Measurements from ENCODE around the gene SRSF10.
"Not testable (repeated sequence)": the region's sequence is repeated elsewhere in the genome, so short reads cannot be mapped to it uniquely, and the experiment has no call there.

SRSF10 gene

DNA sequence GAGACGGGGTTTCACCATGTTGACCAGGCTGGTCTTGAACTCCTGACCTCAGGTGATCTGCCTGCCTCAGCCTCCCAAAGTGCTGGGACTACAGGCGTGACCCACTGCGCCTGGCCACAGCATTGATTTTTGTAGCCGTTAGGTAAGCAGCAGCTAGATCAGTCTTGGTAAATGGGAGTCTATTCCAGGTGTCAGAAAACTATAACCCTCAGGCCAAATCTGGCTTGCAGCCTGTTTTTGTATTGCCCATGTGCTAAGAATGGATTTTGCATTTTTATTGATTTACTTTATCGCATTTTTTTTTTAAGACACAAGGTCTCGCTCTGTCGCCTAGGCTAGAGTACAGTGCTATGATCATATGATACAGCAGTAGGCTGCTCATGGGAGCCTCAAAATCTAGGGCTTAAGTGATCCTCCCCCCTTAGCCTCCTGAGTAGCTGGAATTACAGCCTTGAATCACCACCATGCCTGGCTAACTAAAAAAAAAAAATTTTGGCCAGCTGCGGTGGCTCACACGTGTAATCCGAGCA, 16.6 kb upstream of the SRSF10 start:
- Histone ChIP-seq H3K27ac (ENCODE audit: low read depth, low read length) (no peak overlapping the region), H2AFZ (ENCODE audit: low read depth, low read length, severe bottlenecking) (no peak overlapping the region), H4K20me1 (ENCODE audit: low read depth, low read length) (no peaks in the 10 kb centered on the region), H3K9me2 (replicated peaks; ENCODE audit: insufficient read depth, low read length) (no peaks in the 10 kb centered on the region), H3K79me2 (ENCODE audit: insufficient read depth, low read length) (no peaks in the 10 kb centered on the region), H3K9ac (ENCODE audit: low read length) (no peak overlapping the region), H3K9me3 (ENCODE audit: insufficient read depth, low read length) (no peaks in the 10 kb centered on the region), H3K4me3 (ENCODE audit: insufficient read depth, low read length, poor library complexity, severe bottlenecking) (no peak overlapping the region), H3K27me3 (ENCODE audit: low read length) (no peaks in the 10 kb centered on the region), H3K36me3 (ENCODE audit: low read length) (no peaks in the 10 kb centered on the region), H3K4me2 (ENCODE audit: low read depth, low read length, poor library complexity, severe bottlenecking) (no peak overlapping the region), H3F3A (ENCODE audit: insufficient read depth) (no peaks in the 10 kb centered on the region)
- TF ChIP-seq, protein P1, sequence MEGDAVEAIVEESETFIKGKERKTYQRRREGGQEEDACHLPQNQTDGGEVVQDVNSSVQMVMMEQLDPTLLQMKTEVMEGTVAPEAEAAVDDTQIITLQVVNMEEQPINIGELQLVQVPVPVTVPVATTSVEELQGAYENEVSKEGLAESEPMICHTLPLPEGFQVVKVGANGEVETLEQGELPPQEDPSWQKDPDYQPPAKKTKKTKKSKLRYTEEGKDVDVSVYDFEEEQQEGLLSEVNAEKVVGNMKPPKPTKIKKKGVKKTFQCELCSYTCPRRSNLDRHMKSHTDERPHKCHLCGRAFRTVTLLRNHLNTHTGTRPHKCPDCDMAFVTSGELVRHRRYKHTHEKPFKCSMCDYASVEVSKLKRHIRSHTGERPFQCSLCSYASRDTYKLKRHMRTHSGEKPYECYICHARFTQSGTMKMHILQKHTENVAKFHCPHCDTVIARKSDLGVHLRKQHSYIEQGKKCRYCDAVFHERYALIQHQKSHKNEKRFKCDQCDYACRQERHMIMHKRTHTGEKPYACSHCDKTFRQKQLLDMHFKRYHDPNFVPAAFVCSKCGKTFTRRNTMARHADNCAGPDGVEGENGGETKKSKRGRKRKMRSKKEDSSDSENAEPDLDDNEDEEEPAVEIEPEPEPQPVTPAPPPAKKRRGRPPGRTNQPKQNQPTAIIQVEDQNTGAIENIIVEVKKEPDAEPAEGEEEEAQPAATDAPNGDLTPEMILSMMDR (IDR thresholded peaks at IDR 0.05; ENCODE audit: insufficient read depth, low read length, poor library complexity, severe bottlenecking) = no peak
- no peak for TF ChIP-seq EZH2phosphoT487 (conservative IDR thresholded peaks at IDR 0.05; ENCODE audit: low read length)

DNA sequence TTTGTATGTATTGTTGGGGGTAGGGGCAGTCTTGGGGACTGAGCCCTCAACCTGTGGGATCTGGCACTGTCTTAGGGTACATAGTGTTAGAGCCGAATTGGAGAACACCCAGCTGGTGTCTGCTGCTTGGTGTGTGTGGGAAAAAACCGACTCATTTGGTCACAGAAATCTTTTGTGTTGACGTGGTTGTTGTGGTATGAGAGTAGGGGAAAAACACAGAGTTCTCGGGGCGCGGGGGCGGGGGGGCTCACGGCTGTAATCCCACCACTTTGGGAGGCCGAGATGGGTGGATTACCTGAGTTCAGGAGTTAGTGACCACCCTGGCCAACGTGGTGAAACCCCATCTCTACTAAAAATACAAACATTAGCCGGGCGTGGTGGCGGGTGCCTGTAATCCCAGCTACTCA, 15.3 kb upstream of the SRSF10 start:
- H3K79me2 ChIP-seq (ENCODE audit: insufficient read depth, low read length) = no peaks in the 10 kb centered on the region
- H3F3A ChIP-seq (ENCODE audit: insufficient read depth) = no peaks in the 10 kb centered on the region
- H3K4me3 ChIP-seq (ENCODE audit: insufficient read depth, low read length, poor library complexity, severe bottlenecking) = no peak overlapping the region
- H3K27me3 ChIP-seq (ENCODE audit: low read length) = no peaks in the 10 kb centered on the region
- H2AFZ ChIP-seq (ENCODE audit: low read depth, low read length, severe bottlenecking) = no peak overlapping the region
- H3K9ac ChIP-seq (ENCODE audit: low read length) = no peak overlapping the region
- no peaks in the 10 kb centered on the region for H4K20me1 ChIP-seq (ENCODE audit: low read depth, low read length)
- H3K27ac ChIP-seq (ENCODE audit: low read depth, low read length) = no peak overlapping the region
- no peaks in the 10 kb centered on the region for H3K9me3 ChIP-seq (ENCODE audit: insufficient read depth, low read length)
- no peaks in the 10 kb centered on the region for H3K9me2 ChIP-seq (replicated peaks; ENCODE audit: insufficient read depth, low read length)
- TF ChIP-seq, protein P1 (IDR thresholded peaks at IDR 0.05; ENCODE audit: insufficient read depth, low read length, poor library complexity, severe bottlenecking) = no peak
- no peak for TF ChIP-seq EZH2phosphoT487 (conservative IDR thresholded peaks at IDR 0.05; ENCODE audit: low read length)
- no peaks in the 10 kb centered on the region for H3K36me3 ChIP-seq (ENCODE audit: low read length)
- H3K4me2 ChIP-seq (ENCODE audit: low read depth, low read length, poor library complexity, severe bottlenecking) = no peak overlapping the region

DNA sequence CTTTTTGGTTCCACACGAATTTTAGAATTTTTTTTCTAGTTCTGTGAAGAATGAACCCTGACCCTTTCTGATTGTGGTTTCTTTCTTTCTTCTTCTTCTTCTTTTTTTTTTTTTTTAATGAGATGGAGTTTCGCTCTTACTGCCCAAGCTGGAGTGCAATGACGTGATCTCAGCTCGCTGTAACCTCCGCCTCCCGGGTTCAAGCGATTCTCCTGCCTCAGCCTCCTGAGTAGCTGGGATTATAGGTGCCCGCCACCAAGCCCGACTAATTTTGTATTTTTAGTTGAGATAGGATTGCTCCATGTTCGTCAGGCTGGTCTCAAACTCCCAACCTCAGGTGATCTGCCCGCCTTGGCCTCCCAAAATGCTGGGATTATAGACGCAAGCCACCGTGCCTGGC, 11.9 kb upstream of the SRSF10 start:
- H3K9ac ChIP-seq (ENCODE audit: low read length); H3K4me2 ChIP-seq (ENCODE audit: low read depth, low read length, poor library complexity, severe bottlenecking); H3K79me2 ChIP-seq (ENCODE audit: insufficient read depth, low read length); H4K20me1 ChIP-seq (ENCODE audit: low read depth, low read length); H2AFZ ChIP-seq (ENCODE audit: low read depth, low read length, severe bottlenecking); H3F3A ChIP-seq (ENCODE audit: insufficient read depth); H3K36me3 ChIP-seq (ENCODE audit: low read length); H3K27me3 ChIP-seq (ENCODE audit: low read length); H3K9me2 ChIP-seq (replicated peaks; ENCODE audit: insufficient read depth, low read length); H3K4me3 ChIP-seq (ENCODE audit: insufficient read depth, low read length, poor library complexity, severe bottlenecking); H3K27ac ChIP-seq (ENCODE audit: low read depth, low read length); H3K9me3 ChIP-seq (ENCODE audit: insufficient read depth, low read length): not testable (repeated sequence)

DNA sequence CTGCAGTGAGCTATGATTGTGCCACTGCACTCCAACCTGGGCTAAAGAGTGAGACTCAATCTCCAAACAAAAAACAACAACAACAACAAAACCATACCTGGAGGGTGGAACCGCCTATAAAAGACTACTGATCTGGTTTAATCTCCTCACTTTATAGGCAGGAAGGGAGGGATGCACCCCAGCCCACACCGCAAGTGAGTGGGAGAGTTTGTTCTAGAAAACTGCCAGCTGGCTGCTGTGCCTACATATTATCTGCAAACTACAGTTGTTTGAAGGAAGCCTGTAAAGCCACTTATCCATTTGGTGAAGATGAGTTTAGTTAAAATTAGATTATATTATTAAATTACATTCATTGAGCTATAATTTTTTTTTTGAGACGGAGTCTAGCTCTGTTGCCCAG, 9.1 kb upstream of the SRSF10 start:
- no peak for TF ChIP-seq EZH2phosphoT487 (conservative IDR thresholded peaks at IDR 0.05; ENCODE audit: low read length)
- TF ChIP-seq, protein P1 (IDR thresholded peaks at IDR 0.05; ENCODE audit: insufficient read depth, low read length, poor library complexity, severe bottlenecking) = no peak
- Histone ChIP-seq H3K9me3 (ENCODE audit: insufficient read depth, low read length) (no peaks in the 10 kb centered on the region), H3K36me3 (ENCODE audit: low read length) (no peaks in the 10 kb centered on the region), H3K79me2 (ENCODE audit: insufficient read depth, low read length) (no peaks in the 10 kb centered on the region), H3K9me2 (replicated peaks; ENCODE audit: insufficient read depth, low read length) (no peaks in the 10 kb centered on the region), H3K4me2 (ENCODE audit: low read depth, low read length, poor library complexity, severe bottlenecking) (no peak overlapping the region), H3K27me3 (ENCODE audit: low read length) (no peaks in the 10 kb centered on the region), H3K4me3 (ENCODE audit: insufficient read depth, low read length, poor library complexity, severe bottlenecking) (no peak overlapping the region), H3K27ac (ENCODE audit: low read depth, low read length) (no peak overlapping the region), H3K9ac (ENCODE audit: low read length) (no peak overlapping the region), H4K20me1 (ENCODE audit: low read depth, low read length) (no peaks in the 10 kb centered on the region), H3F3A (ENCODE audit: insufficient read depth) (no peaks in the 10 kb centered on the region), H2AFZ (ENCODE audit: low read depth, low read length, severe bottlenecking) (no peak overlapping the region)

DNA sequence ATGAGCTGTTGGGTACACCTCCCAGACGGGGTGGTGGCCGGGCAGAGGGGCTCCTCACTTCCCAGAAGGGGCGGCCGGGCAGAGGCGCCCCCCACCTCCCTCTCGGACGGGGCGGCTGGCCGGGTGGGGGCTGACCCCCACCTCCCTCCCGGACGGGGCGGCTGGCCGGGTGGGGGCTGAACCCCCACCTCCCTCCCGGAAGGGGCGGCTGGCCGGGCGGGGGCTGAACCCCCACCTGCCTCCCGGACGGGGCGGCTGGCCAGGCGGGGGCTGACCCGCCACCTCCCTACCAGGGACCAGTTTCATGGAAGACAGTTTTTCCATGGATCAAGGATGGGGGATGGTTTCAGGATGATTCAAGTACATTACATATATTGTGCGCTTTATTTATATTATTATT, 6.9 kb upstream of the SRSF10 start:
- H3K27ac ChIP-seq (ENCODE audit: low read depth, low read length); H3K9me2 ChIP-seq (replicated peaks; ENCODE audit: insufficient read depth, low read length); H3K4me2 ChIP-seq (ENCODE audit: low read depth, low read length, poor library complexity, severe bottlenecking); H3K27me3 ChIP-seq (ENCODE audit: low read length); H3K36me3 ChIP-seq (ENCODE audit: low read length); H3K4me3 ChIP-seq (ENCODE audit: insufficient read depth, low read length, poor library complexity, severe bottlenecking); H3K9me3 ChIP-seq (ENCODE audit: insufficient read depth, low read length); H3K9ac ChIP-seq (ENCODE audit: low read length); H4K20me1 ChIP-seq (ENCODE audit: low read depth, low read length); H3F3A ChIP-seq (ENCODE audit: insufficient read depth); H3K79me2 ChIP-seq (ENCODE audit: insufficient read depth, low read length); H2AFZ ChIP-seq (ENCODE audit: low read depth, low read length, severe bottlenecking): not testable (repeated sequence)

Data from SU-DHL-6 (cell line).